HepG2 (cell line): Measurements from ENCODE around the gene WNT4.

Experiments
- DBP ChIP-seq: sonication (generic); formaldehyde crosslinking; IDR thresholded peaks from 2 replicates; pipeline ENCODE4 v1.4.0; 2020; ENCODE audit warnings: missing genetic modification reagents; ENCODE audit errors: not compliant biosample characterization
- IKZF1 ChIP-seq: fragments of 450-650 bp; IDR thresholded peaks from 2 replicates; pipeline ENCODE4 v1.7.1; 2016
- MAX ChIP-seq: IDR thresholded peaks from 2 replicates; pipeline ENCODE4 v1.6.1; 2012; ENCODE audit warnings: inconsistent platforms
- PBX3 ChIP-seq: sonication (generic); formaldehyde crosslinking; IDR thresholded peaks from 2 replicates; pipeline ENCODE4 v1.8.1; 2023; ENCODE audit warnings: missing genetic modification reagents, inconsistent platforms, borderline replicate concordance
- POLR2A ChIP-seq, 2 experiments: IDR thresholded peaks; 2 replicates each; pipeline ENCODE4 v1.6.1; 2011; ENCODE audit warnings: low read depth in 2 of 2, low read length in 2 of 2, mild to moderate bottlenecking in 1 of 2, moderate library complexity in 1 of 2; ENCODE audit not compliant: insufficient read depth in 1 of 2
- TCF12 ChIP-seq, 2 experiments: fragments of 450-650 bp in 1 of 2; sonication (generic) in 1 of 2; formaldehyde crosslinking in 1 of 2; IDR thresholded peaks; 2 replicates each; pipeline versions ENCODE4 v1.6.1 to v1.8.0; 2017 to 2022; ENCODE audit warnings: antibody characterized with exemption in 1 of 2, mild to moderate bottlenecking in 1 of 2, missing genetic modification reagents in 1 of 2, moderate library complexity in 1 of 2
- ZNF207 ChIP-seq: fragments of 450-650 bp; IDR thresholded peaks from 2 replicates; pipeline ENCODE4 v1.6.1; 2016; ENCODE audit warnings: antibody characterized with exemption, borderline replicate concordance
- ZSCAN29 ChIP-seq: sonication (generic); formaldehyde crosslinking; conservative IDR thresholded peaks from 2 replicates; pipeline ENCODE4 v1.4.0; 2020; ENCODE audit warnings: mild to moderate bottlenecking, missing genetic modification reagents
- TF ChIP-seq, protein P1 (sequence below): sonication (generic); formaldehyde crosslinking; IDR thresholded peaks from 2 replicates; pipeline ENCODE4 v1.5.1; 2020; ENCODE audit warnings: mild to moderate bottlenecking, missing genetic modification reagents, moderate library complexity

DNA sequence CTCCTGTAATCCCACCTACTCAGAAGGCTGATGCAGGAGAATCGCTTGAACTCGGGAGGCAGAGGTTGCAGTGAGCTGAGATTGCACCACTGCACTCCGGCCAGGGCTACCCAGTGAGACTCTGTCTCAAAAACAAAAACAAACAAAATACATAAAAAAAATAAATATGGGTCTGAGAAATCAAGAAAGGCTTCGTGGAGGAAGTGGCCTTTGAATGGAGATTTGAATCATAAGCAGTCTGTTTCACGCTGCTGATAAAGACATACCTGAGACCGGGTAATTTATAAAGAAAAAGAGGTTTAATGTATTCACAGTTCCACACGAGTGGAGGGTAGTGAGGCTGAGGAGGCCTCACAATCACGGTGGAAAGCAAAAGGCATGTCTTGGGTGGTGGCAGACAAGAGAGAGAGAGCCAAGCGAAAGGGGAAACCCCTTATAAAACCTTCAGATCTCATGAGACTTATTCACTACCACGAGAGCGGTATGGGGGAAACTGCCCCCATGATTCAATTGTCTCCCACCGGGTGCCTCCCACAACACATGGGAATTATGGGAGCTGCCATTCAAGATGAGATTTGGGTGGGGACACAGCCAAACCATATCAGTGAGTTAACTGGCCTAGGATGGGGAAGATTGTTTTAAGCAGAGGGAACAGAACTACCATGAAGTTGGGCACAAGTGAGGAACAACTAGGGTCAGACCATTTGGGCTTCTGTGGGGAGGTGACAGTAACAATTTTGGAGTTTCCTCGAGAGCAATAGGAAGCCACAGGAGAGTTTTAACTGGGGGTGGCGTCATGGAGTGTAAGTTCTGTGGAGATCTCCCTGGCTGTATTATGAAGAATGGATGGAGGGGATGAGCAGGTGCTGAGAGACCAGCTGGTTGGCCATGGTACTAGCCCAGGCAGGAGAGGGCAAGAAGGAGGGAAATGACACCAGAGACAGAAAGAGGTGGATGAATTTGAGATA lies 22.2 kb upstream of the WNT4 start:
- TF ChIP-seq MAX (no peak), IKZF1 (no peak), TCF12 (IDR thresholded peaks at IDR 0.05) (no peak), TCF12 (CRISPR knock-in tag; IDR thresholded peaks at IDR 0.05) (no peak), ZSCAN29 (CRISPR knock-in tag) (no peak), PBX3 (CRISPR knock-in tag) (no peak), POLR2A (IDR thresholded peaks at IDR 0.05; ENCODE audit: insufficient read depth in 1 of 2, low read depth in 2 of 2, low read length in 2 of 2) (no peak), ZNF207 (no peak), DBP (CRISPR knock-in tag) (no peak)
- TF ChIP-seq, protein P1, sequence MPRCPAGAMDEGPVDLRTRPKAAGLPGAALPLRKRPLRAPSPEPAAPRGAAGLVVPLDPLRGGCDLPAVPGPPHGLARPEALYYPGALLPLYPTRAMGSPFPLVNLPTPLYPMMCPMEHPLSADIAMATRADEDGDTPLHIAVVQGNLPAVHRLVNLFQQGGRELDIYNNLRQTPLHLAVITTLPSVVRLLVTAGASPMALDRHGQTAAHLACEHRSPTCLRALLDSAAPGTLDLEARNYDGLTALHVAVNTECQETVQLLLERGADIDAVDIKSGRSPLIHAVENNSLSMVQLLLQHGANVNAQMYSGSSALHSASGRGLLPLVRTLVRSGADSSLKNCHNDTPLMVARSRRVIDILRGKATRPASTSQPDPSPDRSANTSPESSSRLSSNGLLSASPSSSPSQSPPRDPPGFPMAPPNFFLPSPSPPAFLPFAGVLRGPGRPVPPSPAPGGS = no peak
